ENCODE results near the gene SMIM41.
"Not testable (repeated sequence)": the region's sequence is repeated elsewhere in the genome, so short reads cannot be mapped to it uniquely, and the experiment has no call there.

Gene SMIM41

DNA sequence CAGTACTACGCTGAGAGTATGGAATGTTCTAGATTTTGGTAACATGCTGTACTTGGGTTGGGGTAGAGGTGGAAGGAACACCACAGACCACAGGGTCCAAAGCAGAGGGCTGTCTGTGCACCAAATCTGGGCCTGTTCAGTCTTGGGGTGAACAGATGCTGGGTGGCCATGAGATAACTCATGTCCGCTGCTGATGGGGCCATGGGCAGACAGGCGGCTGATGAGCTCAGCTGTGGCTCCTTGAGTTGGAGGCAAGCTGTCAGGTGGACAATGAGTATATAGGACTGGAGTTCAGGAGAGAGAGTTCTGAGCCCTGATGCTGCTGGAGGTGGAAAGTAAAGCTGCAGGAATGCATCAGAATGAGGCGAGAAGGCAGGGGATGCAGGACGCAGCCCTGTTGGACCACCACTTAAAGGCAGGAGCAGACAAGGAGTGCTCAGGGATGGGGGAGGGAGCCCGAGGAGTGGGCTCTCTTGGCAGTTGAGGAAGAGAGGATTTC, 6.2 kb downstream of the SMIM41 start:
- DNase-seq (ENCODE audit: low read depth): no peak

DNA sequence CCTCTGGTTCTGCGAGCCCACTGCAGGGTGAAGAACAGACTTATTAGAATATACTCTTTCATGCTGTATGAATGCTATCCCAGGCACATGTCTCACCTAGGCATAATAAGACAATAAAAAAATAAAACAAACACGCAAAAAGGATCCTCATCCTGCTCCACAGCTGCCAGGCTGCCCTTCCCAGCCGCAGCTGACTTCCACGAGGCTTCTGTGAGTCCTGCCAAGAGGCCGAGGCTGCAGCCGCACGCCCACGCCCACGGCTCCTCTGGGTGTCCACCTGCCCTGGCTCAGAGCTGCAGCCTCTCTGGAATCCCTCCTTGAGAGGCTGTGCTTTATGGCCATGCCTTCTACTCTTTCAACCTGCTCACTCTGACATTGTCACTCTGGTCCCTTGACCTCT, 6.9 kb downstream of the SMIM41 start:
- no peak for DNase-seq (ENCODE audit: low read depth)

DNA sequence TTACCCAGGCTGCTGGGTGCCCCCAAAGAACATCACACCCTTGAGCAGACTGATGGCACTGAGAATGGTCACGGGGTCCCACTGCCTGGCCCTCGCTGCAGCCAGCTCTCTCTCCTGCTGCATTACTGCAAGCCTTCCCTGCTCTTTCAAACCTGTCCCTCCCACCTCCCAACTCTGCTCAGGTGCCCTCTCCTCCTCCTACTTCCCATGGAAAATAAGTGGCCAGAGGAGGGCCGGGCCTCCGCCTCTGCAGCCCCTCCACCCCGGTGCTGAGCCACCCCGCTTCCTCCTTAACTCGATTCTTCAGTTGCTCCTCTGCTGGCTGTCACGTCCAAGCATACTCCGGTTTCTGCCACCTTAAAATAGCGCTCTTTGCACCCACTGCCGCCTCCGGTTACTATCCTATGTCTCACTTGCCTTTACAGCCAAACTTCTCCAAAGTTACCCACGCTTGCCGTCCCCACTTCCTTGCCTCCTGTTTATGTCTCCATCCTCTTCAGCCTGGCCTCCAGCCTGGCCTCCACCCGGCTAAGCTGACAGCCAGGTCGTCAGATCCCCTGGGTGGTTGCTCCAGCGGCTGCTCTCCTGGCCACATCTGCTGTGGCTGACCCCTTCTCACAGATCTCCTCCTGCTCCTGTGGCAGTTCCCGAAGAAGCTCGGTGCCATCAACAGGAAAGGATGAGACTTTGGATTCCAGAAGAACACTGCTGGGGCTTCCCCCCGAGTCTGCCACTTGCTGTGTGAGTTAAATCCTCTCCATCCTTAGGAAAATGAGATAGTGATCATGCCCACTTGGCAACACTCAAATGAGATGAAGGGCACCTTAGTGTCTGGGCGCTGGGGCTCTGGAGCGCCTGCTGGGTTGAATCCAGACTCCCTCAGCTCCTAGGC, 7.7 kb downstream of the SMIM41 start:
- no peak for DNase-seq (ENCODE audit: low read depth)

DNA sequence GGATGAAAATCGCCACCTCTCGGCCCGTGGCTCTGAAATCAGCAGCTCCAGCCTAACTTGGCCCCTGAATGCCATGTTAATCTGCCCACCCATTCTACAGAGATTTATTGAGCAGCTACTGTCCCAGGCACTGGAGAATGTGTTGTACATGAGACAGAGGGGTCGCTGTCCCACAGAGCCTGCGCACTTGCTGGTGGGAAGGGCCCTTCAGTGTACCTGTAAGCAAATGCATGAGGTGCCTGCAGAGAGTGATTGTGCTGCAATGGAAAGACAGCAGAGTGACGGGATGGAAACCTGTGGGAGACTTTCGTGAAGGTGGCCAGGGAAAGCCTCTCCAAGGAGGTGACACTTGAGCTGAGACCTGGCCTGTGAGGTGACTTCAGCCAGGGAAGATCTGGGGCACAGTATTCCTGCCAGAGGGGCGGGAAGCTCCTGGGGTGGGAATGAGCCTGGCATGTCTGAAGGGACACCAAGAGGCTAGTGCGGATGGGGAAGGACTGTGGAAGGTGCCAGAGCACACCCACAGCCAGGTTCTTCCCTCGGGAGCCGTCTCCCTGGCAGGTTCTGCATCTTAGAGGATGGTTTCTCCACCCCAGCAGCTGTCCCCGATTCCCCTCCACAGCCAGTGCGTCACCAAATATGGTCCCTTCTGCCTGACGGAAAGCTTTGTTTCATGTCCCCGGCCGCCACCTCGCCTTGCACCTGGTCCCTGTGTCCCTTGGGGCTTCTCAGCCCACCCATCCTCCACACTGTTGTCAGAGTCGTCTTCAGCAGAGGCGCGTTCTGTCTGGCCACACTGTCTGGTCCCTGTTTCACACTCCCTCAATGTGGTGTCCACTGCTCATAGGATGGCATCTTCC, 8.7 kb downstream of the SMIM41 start:
- DNase-seq (ENCODE audit: low read depth): no peak

DNA sequence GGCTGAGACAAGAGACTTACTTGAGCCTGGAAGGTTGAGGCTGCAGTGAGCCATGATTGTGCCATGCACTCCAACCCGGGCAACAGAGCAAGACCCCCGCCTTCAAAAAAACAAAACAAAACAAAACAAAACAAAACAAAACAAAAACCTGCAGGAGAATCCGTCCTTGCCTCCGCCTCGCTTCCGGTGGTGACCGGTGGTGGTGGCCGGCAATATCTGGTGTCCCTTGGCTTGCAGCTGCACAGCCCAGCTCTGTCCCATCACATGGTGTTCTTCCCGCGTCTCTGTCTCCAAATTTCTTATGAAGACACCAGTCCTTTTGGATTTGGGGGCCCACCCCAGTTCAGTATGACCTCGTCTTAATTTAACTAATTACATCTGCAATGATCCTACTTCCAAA, 10.0 kb downstream of the SMIM41 start:
- no peak for DNase-seq (ENCODE audit: low read depth)

DNA sequence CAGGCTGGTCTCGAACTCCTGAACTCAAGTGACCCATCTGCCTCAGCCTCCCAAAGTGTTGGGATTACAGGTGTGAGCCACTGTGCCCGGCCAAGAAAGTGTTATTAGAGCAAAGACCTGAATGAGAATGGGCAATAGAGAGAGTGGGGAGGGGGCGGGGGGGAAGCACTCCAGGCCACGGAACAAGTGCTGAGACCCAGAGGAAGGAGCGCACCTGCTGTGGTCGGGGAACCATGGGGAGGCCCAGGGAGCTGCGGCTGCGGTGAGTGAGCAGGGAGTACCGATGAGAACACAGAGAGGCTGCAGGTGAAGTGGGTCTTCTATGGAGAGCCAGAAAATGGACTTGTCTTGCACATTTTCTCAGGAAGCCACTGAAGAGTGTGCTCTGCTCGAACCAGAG, 10.8 kb downstream of the SMIM41 start:
- no peak for DNase-seq (ENCODE audit: low read depth)

DNA sequence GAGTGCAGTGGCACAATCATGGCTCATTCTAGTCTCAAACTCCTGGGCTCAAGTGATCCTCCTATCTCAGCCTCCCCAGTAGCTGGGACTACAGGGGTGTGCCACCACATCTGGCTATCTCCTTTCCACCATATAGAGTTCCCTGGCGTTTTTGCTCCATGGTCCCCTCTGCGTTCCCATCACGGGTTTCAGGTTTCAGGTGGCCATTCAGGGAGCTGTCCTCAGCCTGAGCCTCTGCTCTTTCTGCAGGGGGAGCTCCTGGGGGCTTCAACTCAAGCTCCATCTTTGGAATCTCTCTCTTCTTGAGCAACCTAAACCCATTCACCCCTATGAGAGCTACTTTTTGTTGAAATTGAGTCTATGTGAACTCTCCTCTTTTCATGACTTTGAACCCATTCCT, 11.6 kb downstream of the SMIM41 start:
- DNase-seq (ENCODE audit: low read depth): no peak

DNA sequence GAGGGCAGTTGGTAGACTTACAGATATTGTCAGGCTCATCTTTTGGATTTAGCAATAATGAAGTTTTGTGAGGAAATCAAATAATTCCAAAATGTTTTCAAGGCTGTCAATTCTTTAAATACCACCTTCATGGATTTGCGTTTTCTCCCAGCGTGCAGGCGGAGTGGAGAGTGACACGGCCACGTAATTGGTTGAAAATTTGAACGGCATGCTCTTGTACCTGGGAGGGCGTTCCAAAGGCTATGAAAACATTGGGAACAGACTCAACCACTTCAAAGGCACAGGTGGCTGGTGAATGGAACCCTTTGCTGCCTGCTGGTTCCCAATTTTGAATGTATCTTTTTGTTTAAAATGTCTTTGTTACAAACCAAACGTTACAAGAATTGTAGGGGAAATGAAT, 12.4 kb downstream of the SMIM41 start:
- no peak for DNase-seq (ENCODE audit: low read depth)

DNA sequence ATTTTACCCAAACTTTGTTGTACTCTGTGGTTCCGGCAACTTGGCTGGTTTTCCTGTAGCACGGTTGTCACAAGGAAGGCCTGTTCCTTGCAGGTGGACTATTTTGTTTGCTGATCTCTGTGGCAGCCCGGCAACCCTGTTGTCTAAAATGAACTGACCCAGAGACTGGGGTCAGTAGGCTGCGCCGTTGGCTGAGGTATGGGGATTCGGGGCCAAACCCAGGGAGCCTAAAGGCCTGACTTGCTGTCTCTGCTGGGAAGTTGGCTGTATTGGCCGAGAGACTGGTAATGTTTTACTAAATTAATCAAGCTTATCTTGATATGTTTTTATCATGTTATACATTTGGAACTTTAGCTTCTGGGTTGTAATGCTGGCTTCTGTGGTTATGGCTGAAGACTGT, 13.8 kb downstream of the SMIM41 start:
- DNase-seq (ENCODE audit: low read depth): no peak

DNA sequence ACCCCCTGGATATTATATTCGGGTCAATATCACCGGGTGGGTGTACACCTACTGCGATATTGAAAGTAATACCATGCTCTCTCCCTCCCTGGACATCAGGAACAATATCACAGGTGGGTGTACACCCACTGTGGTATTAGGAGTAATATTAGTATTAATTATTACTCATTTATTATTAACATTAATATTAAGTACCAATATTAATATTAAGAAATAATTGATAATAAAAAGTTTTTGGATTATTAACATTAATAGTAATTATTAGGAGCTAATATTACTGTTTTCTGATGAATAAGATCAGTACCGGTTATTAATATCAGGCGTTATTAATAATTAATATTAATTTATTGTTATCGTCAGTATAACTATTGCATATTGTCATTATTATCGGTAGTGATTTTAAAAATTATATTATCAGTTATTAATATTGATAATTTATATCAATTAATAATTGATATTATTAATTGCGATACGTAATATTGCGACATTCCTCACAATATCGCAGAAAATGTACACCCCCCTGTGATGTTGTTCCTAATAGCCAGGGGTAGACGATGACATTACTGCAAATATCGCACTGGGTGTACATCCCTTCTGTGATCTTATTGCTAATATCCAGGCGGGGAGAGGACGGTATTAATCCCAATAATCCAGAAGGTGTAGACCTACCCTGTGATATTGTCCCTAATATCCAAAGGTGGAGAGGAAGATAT, 17.0 kb downstream of the SMIM41 start:
- DNase-seq (ENCODE audit: low read depth): no peak

DNA sequence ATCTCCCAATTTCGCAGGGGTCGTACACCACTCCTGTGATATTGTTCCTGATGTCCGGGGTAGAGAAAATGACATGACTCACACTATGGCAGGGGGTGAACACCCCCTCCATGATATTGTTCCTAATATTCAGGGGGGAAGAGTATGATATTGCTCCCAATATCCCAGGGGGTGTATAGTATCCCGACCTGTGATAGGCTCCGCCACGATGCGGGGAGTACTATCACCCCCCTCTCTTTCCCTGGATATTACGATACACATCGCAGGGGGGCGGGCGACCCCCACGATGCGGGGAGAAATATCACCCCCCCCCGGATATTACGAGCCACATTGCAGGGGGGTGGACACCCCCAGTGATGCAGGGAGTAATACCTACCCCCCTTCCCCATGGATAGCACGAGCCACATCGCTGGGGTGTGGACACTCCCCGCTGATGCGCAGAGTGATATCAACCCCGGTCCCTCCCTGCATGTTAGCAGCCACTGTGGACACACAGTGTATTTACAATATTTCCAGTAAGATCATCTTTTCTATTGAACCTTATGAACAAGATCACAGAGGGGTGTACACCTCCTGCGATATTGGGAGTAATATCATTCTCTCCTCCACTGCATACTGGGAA, 17.7 kb downstream of the SMIM41 start:
- no peak for DNase-seq (ENCODE audit: low read depth)

DNA sequence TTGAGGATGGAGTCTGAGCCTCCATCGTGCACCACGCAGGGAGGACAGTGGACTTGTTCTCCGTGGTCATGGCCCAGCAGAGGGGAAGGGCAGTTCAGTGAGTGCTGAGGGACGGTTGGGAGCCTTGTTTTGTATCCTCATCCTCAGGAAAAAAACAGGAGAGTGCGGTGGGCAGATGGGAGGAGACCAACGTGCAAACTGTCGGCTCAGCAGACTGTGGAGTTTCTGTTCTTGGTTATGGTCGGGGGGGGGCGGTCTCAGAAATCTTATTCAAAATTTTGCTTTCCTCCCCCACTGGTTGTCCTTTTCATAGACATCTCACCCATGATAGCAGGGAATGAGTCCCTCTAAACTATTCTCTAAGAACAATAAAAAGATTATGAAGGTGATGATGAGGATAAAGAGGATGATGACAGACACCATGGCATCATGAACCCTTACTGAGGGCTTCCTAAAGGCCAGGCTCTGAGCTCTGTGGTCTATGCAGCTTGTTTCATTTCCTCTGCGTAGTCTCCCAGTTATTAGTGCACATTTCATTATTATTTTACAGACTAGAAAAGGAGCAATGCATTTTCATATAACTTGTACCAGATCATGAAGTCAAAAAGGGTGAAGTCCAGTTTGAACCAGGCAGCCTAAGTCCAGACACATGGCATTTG, 25.1 kb downstream of the SMIM41 start:
- not testable (repeated sequence) for DNase-seq (ENCODE audit: low read depth)

DNA sequence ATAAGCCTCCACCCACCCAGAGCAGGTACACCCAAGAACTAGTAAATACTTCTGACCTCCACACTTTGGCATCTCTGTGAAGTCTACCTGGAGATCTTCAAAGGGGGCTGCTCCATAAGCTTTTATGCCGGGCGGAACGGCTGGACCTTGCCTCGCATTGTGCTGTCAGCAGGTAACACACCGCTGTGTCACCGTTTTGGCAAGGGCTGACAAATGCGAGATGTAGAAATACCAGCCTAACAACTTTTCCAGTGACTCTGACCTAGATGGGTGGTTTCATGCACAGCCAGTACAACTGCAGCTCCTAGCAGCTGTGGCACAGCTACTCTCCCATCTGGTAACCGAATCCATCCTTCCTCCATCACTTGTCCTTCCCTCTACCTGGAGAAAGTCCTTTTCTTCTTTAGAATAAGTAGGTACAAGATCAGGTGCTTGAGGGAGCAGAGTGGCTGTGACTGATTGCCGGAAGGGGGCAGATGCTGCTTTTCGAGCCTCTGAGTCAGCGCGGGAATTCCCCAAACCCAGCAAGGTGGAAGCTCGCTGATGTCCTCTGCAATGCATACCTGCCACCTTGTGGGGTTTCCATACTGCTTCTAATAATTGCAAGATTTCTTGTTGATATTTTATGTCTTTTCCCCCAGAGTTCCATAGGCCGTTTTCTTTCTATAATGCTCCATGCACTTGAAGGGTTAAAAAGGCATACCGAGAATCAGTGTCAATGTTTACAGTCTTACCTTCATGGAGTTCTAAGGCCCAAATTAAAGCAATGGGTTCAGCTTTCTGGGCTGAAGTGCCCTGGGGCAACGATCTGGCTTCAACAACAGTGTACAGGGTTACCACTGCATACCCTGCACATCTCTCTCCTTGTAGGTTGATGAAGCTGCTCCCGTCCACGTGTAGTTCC, 37.0 kb downstream of the SMIM41 start:
- not testable (repeated sequence) for DNase-seq (ENCODE audit: low read depth)

DNA sequence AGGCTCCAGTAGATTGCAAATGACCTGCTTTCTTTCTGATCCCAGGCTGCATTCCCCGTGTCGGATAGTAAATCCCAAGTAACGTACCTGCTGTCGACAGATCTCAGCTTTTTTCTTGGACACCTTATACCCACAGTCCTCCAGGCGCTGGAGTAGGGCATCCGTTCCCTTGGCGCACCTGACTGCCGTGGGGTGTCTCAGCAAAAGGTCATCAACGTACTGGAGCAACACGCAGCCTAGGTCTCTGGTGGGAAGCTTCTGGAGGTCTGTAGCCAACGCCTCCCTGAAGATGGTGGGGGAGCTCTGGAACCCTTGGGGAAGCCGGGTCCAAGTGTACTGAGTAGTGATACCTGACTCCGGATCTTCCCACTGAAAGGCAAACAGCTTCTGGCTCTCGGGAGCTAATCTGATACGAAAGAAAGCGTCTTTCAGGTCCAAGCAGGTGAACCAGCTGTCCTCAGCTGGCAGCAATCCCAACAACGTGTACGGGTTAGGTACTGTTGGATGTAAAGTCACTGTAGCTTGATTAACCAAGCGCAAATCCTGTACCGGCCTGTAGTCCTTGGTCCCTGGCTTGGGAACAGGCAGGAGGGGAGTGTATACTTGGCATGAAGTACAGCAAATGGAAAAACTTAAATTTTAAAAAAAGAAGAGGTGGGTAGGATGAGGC, 38.4 kb downstream of the SMIM41 start:
- not testable (repeated sequence) for DNase-seq (ENCODE audit: low read depth)

DNA sequence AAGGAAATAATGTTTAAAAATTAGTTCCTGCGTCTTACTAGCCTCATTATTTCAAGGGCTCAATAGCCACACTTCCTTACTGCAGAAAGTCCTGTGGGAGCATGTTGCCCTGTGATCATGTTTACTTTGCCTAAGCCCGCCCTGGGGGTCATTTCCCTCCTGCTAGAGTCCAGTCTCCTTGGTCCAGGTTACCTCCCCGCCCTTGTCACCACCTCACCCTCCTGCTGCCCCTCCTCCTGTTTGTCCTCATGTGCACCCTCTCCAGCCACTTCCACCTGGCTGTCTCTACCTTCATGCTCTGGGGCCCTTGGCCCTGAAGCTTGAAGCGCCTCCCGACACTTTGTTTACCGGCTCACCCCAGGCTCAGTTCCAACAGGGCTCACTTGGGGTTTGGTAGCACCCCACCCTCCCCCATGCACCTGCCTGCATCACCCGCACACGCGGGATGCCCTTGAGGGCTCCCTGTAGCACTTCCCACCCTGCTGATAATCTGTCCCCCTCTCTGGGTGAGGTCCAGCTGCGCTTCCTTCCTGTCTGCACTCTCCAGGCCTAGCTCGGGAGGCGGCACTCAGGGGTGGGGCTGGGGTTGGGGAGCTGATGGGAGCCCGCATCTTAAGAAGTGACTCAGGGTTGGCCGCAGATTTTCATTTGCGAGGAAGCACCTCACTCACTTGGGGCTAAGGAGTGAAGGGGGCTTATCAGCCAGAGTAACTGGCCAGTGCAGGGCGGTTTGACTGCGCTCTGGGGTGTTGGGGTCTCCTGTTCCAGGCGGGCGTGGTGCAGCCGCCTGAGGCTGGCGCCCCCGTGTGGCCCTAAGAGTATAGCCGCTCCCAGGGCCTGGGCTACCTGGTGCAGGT, 40.1 kb downstream of the SMIM41 start:
- DNase-seq (ENCODE audit: low read depth): peak; percentile 17

DNA sequence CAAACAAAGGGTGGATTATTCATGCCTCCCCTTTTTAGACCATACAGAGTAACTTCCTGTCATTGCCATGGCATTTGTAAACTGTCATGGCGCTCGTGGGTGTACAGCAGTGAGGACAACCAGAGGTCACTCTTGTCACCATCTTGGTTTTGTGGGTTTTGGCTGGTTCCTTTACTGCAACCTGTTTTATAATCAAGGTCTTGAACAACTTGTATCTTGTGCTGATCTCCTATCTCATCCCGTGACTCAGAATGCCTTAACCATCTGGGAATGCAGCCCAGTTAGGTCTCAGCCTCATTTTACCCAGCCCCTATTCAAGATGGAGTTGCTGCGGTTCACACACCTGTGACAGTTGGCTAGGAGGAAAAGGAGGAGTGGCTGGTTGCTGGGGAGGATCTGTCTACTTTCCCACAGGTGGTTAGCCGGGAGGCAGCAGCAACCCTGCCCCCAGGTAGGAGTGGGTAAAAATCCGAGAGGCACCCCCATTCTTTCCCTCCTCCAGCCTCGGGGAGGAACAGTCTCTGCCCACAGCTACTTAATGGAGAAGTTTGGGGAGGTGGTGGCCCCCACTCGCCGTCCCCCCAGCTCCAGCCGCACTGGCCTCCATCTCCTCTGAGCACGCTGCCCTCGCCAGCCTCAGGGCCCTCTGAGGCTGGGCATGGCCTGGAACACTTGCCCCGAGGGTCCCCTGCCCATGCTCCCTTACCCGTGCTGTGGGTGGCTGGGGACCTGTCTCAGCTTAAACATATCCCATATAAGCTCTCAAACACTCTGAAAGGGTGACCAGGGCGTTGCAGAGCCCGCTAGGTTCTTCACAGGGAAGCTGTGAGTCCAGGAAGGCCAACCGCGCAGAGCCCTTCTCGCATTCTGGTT, 41.7 kb downstream of the SMIM41 start:
- peak; percentile 19 for DNase-seq (ENCODE audit: low read depth)

DNA sequence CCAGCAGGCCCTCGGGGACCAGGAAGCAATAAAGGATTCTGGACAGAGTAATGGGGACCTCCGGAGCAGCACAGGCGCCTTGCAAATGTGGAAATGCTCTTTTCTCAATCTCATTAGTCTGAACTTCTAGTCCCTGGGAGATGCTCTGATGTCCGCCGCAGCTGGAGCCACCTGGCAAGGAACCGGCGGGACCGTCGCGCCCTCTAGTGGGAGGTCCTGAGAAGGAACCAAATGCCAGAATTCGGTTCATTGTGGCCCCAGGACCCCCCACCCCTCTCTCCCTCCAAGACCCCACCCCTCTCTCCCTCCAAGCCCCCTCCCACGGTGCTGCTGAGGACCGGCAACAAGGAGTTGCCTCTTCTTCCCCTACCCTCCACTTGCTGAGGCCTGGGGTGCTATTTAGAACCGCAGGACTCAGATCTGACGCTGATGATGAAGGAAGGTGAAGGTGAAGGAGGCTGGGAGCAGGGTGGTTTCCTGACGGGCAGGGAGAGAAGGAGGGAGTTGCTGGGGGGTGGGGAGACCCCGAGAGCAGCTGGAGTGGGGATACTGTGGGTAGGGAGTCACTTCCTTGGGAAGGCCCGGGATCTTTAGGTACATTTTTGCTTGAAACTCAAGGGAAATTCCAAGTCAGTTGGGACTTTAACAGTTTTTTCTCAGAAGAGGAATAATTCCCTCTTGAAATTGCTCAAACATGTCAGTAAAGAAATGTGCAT, 42.5 kb downstream of the SMIM41 start:
- peak; percentile 53 for DNase-seq (ENCODE audit: low read depth)

Data from EH (cell line).